K562 (cell line): Measurements from ENCODE around the gene SFPQ. TPM values are rescaled to one million over a fixed set of nuclear protein-coding genes. Genes with fewer than 3 reads are reported as not detected.

Source experiments
- ARID1B ChIP-seq: fragments of 450-650 bp; IDR thresholded peaks from 2 replicates; pipeline ENCODE4 v1.6.1; 2016; ENCODE audit warnings: antibody characterized with exemption, mild to moderate bottlenecking, inconsistent platforms
- BRD4 ChIP-seq: fragments of 200-600 bp; sonication (generic); IDR thresholded peaks from 2 replicates; pipeline ENCODE4 v1.6.1; 2017; ENCODE audit warnings: inconsistent platforms
- CBX3 ChIP-seq, 2 experiments: IDR thresholded peaks; 1 replicate in 1 of 2; 2 replicates in 1 of 2; pipeline ENCODE4 v1.6.1; 2012; ENCODE audit warnings: inconsistent platforms in 2 of 2, low read length in 2 of 2, borderline replicate concordance in 1 of 2, control low read depth in 1 of 2
- CHCHD3 ChIP-seq: fragments of 250-450 bp; sonication (Bioruptor Pico); IDR thresholded peaks from 2 replicates; pipeline ENCODE4 v2.1.2; 2022; ENCODE audit warnings: mild to moderate bottlenecking
- CREB1 ChIP-seq, 2 experiments: sonication (generic) in 1 of 2; formaldehyde crosslinking in 1 of 2; IDR thresholded peaks; 2 replicates each; pipeline versions ENCODE4 v1.6.1 to v1.8.0; 2012 to 2022; ENCODE audit warnings: inconsistent platforms in 1 of 2, mild to moderate bottlenecking in 1 of 2, missing genetic modification reagents in 1 of 2, moderate library complexity in 1 of 2
- ELF2 ChIP-seq: fragments of 250-450 bp; sonication (Bioruptor Pico); IDR thresholded peaks from 2 replicates; pipeline ENCODE4 v1.5.0; 2021; ENCODE audit warnings: mild to moderate bottlenecking
- GABPA ChIP-seq: fragments of 200-800 bp; sonication (Bioruptor generic); conservative IDR thresholded peaks from 2 replicates; pipeline ENCODE4 v1.6.1; 2016; ENCODE audit warnings: low read depth, missing genetic modification characterization, missing compliant biosample characterization
- KHSRP ChIP-seq: fragments of 450-650 bp; IDR thresholded peaks from 2 replicates; pipeline ENCODE4 v1.6.1; 2017
- MBD2 ChIP-seq: sonication (generic); IDR thresholded peaks from 2 replicates; pipeline ENCODE4 v1.6.1; 2016; ENCODE audit warnings: low read depth, borderline replicate concordance
- SP2 ChIP-seq: IDR thresholded peaks from 2 replicates; pipeline ENCODE4 v1.6.1; 2011; ENCODE audit warnings: mild to moderate bottlenecking, low read depth, low read length, moderate library complexity; ENCODE audit not compliant: poor library complexity, severe bottlenecking; ENCODE audit errors: extremely low read depth
- TBL1XR1 ChIP-seq, 2 experiments: IDR thresholded peaks; 2 replicates each; pipeline ENCODE4 v1.6.1; 2012; ENCODE audit warnings: improper control_type of control experiment in 2 of 2, low read length in 2 of 2, mild to moderate bottlenecking in 1 of 2
- TEAD4 ChIP-seq, 2 experiments: sonication (generic) in 1 of 2; formaldehyde crosslinking in 1 of 2; IDR thresholded peaks; 2 replicates each; pipeline versions ENCODE4 v1.6.1 to v1.8.0; 2012 to 2022; ENCODE audit warnings: borderline replicate concordance in 1 of 2, inconsistent platforms in 1 of 2, low read length in 1 of 2, mild to moderate bottlenecking in 1 of 2, missing genetic modification reagents in 1 of 2
- ZNF224 ChIP-seq: sonication (generic); formaldehyde crosslinking; IDR thresholded peaks from 2 replicates; pipeline ENCODE4 v1.8.0; 2022; ENCODE audit warnings: mild to moderate bottlenecking, missing genetic modification reagents
- ZNF311 ChIP-seq: fragments of 250-450 bp; sonication (Bioruptor Pico); IDR thresholded peaks from 2 replicates; pipeline ENCODE4 v1.4.0; 2020; ENCODE audit warnings: mild to moderate bottlenecking, moderate library complexity
- polyA plus RNA-seq, 8 experiments: library from polyadenylated mRNA; depleted of rRNA in 4 of 8; stranded (reverse) in 5 of 8; unstranded in 3 of 8; fragments of >200 nt; fragmentation: Nextera tagmentation in 2 of 8; fragmentation: Illumina TruSeq in 1 of 8; extraction: Ambion mirVana in 2 of 8; extraction: Trizol in 1 of 8; gene quantifications; 2 replicates each; pipeline versions ENCODE4 v1.2.1 to v1.2.3, GENCODE V29; 2011 to 2014; ENCODE audit warnings: inconsistent platforms in 1 of 8, missing spikeins in 1 of 8
- total RNA-seq, 7 experiments: library from RNA; depleted of rRNA in 6 of 7; stranded (reverse); fragments of >200 nt in 6 of 7; fragmentation: Illumina TruSeq in 2 of 7; extraction: Trizol in 2 of 7; gene quantifications; 2 replicates each; pipeline versions ENCODE4 v1.2.1 to v1.2.3, GENCODE V29; 2011 to 2021; ENCODE audit warnings: low replicate concordance in 1 of 7
- TF ChIP-seq, protein P1 (sequence below): fragments of 450-650 bp; IDR thresholded peaks from 2 replicates; pipeline ENCODE4 v1.6.1; 2016; ENCODE audit warnings: mild to moderate bottlenecking, moderate library complexity
- TF ChIP-seq, protein P2 (sequence below): fragments of 250-450 bp; sonication (Bioruptor Pico); IDR thresholded peaks from 2 replicates; pipeline ENCODE4 v1.4.0; 2020; ENCODE audit warnings: mild to moderate bottlenecking, moderate library complexity

Gene SFPQ
- total and polyA plus RNA-seq, 9 of the 15 experiments (the other 6 are each of a cell fraction or from before 2014, with no cell fraction given), result 69.7 to 562 (median 399) TPM

- TF ChIP-seq, protein P1, sequence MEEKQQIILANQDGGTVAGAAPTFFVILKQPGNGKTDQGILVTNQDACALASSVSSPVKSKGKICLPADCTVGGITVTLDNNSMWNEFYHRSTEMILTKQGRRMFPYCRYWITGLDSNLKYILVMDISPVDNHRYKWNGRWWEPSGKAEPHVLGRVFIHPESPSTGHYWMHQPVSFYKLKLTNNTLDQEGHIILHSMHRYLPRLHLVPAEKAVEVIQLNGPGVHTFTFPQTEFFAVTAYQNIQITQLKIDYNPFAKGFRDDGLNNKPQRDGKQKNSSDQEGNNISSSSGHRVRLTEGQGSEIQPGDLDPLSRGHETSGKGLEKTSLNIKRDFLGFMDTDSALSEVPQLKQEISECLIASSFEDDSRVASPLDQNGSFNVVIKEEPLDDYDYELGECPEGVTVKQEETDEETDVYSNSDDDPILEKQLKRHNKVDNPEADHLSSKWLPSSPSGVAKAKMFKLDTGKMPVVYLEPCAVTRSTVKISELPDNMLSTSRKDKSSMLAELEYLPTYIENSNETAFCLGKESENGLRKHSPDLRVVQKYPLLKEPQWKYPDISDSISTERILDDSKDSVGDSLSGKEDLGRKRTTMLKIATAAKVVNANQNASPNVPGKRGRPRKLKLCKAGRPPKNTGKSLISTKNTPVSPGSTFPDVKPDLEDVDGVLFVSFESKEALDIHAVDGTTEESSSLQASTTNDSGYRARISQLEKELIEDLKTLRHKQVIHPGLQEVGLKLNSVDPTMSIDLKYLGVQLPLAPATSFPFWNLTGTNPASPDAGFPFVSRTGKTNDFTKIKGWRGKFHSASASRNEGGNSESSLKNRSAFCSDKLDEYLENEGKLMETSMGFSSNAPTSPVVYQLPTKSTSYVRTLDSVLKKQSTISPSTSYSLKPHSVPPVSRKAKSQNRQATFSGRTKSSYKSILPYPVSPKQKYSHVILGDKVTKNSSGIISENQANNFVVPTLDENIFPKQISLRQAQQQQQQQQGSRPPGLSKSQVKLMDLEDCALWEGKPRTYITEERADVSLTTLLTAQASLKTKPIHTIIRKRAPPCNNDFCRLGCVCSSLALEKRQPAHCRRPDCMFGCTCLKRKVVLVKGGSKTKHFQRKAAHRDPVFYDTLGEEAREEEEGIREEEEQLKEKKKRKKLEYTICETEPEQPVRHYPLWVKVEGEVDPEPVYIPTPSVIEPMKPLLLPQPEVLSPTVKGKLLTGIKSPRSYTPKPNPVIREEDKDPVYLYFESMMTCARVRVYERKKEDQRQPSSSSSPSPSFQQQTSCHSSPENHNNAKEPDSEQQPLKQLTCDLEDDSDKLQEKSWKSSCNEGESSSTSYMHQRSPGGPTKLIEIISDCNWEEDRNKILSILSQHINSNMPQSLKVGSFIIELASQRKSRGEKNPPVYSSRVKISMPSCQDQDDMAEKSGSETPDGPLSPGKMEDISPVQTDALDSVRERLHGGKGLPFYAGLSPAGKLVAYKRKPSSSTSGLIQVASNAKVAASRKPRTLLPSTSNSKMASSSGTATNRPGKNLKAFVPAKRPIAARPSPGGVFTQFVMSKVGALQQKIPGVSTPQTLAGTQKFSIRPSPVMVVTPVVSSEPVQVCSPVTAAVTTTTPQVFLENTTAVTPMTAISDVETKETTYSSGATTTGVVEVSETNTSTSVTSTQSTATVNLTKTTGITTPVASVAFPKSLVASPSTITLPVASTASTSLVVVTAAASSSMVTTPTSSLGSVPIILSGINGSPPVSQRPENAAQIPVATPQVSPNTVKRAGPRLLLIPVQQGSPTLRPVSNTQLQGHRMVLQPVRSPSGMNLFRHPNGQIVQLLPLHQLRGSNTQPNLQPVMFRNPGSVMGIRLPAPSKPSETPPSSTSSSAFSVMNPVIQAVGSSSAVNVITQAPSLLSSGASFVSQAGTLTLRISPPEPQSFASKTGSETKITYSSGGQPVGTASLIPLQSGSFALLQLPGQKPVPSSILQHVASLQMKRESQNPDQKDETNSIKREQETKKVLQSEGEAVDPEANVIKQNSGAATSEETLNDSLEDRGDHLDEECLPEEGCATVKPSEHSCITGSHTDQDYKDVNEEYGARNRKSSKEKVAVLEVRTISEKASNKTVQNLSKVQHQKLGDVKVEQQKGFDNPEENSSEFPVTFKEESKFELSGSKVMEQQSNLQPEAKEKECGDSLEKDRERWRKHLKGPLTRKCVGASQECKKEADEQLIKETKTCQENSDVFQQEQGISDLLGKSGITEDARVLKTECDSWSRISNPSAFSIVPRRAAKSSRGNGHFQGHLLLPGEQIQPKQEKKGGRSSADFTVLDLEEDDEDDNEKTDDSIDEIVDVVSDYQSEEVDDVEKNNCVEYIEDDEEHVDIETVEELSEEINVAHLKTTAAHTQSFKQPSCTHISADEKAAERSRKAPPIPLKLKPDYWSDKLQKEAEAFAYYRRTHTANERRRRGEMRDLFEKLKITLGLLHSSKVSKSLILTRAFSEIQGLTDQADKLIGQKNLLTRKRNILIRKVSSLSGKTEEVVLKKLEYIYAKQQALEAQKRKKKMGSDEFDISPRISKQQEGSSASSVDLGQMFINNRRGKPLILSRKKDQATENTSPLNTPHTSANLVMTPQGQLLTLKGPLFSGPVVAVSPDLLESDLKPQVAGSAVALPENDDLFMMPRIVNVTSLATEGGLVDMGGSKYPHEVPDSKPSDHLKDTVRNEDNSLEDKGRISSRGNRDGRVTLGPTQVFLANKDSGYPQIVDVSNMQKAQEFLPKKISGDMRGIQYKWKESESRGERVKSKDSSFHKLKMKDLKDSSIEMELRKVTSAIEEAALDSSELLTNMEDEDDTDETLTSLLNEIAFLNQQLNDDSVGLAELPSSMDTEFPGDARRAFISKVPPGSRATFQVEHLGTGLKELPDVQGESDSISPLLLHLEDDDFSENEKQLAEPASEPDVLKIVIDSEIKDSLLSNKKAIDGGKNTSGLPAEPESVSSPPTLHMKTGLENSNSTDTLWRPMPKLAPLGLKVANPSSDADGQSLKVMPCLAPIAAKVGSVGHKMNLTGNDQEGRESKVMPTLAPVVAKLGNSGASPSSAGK, result no peak
- TF ChIP-seq ELF2 (CRISPR knock-in tag) (no peak), KHSRP (0 out of 2 replicates have a peak, but pooled peaks have one; percentile 12), CHCHD3 (no peak), CREB1 (IDR thresholded peaks at IDR 0.05) (peak; percentile 15; the same call in 1 of the 2 replicates), CREB1 (CRISPR knock-in tag; IDR thresholded peaks at IDR 0.05) (no peak), GABPA (tag) (no peak), SP2 (no peak), MBD2 (no peak), ZNF224 (CRISPR knock-in tag) (no peak), ZNF311 (CRISPR knock-in tag) (no peak), BRD4 (0 out of 2 replicates have a peak, but pooled peaks have one; percentile 23), ARID1B (peak; percentile 67), CBX3 (IDR thresholded peaks at IDR 0.05; ENCODE audit: borderline replicate concordance in 1 of 2, low read length in 2 of 2) (no peak), TEAD4 (IDR thresholded peaks at IDR 0.05; ENCODE audit: low read length) (peak; percentile 62), TEAD4 (CRISPR knock-in tag; IDR thresholded peaks at IDR 0.05; ENCODE audit: borderline replicate concordance) (no peak), TBL1XR1 (IDR thresholded peaks at IDR 0.05; ENCODE audit: low read length in 2 of 2) (no peak)
- TF ChIP-seq, protein P2, sequence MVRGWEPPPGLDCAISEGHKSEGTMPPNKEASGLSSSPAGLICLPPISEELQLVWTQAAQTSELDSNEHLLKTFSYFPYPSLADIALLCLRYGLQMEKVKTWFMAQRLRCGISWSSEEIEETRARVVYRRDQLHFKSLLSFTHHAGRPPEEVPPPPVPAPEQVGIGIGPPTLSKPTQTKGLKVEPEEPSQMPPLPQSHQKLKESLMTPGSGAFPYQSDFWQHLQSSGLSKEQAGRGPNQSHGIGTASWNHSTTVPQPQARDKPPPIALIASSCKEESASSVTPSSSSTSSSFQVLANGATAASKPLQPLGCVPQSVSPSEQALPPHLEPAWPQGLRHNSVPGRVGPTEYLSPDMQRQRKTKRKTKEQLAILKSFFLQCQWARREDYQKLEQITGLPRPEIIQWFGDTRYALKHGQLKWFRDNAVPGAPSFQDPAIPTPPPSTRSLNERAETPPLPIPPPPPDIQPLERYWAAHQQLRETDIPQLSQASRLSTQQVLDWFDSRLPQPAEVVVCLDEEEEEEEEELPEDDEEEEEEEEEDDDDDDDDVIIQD, result no peak
Measured at GRCh38 chr1:35180776-35181374, 12.1 kb downstream of the SFPQ start (continued).
